Muscle layer of duodenum (tissue), 2 donors: ENCODE measurements around the gene DYNC1I2.

Source experiments
- H3K27ac ChIP-seq: one replicate; pipeline ENCODE4 v1.7.0; 2013; ENCODE audit warnings: mild to moderate bottlenecking, low read length
- H3K27me3 ChIP-seq: one replicate; pipeline ENCODE4 v1.7.0; 2013; ENCODE audit warnings: low read depth, mild to moderate bottlenecking, control low read depth, low read length
- H3K36me3 ChIP-seq, 2 donors: one replicate each; pipeline ENCODE4 v1.7.0; 2013; ENCODE audit warnings: low read length in 2 of 2, control low read depth in 1 of 2, mild to moderate bottlenecking in 1 of 2; ENCODE audit not compliant: insufficient read depth in 2 of 2, control insufficient read depth in 1 of 2
- H3K4me1 ChIP-seq, 2 donors: one replicate each; pipeline ENCODE4 v1.7.0; 2013; ENCODE audit warnings: low read length in 2 of 2, mild to moderate bottlenecking in 2 of 2, control low read depth in 1 of 2, moderate library complexity in 1 of 2; ENCODE audit not compliant: insufficient read depth in 2 of 2, control insufficient read depth in 1 of 2
- H3K4me3 ChIP-seq, 2 donors: one replicate each; pipeline ENCODE4 v1.7.0; 2013; ENCODE audit warnings: low read length in 2 of 2, low read depth in 1 of 2, mild to moderate bottlenecking in 1 of 2
- H3K9me3 ChIP-seq, 2 donors: one replicate each; pipeline ENCODE4 v1.7.0; 2013; ENCODE audit warnings: low read length in 2 of 2, control low read depth in 1 of 2, mild to moderate bottlenecking in 1 of 2; ENCODE audit not compliant: control insufficient read depth in 1 of 2
- donor health status: healthy.

DYNC1I2 gene

GRCh38 chr2:171678619-171679018, 8.7 kb upstream of the DYNC1I2 start:
- H3K27ac ChIP-seq, result no peak overlapping the region
- H3K36me3 ChIP-seq, result no peaks in the 10 kb centered on the region
- no peaks in the 10 kb centered on the region for H3K9me3 ChIP-seq
- H3K4me1 ChIP-seq, result no peaks in the 10 kb centered on the region
- H3K4me3 ChIP-seq, result no peak overlapping the region
- no peaks in the 10 kb centered on the region for H3K27me3 ChIP-seq

- peaks cover 11 to 12% of the 10 kb centered on the region in 2 donors for H3K36me3 ChIP-seq
- H3K27me3 ChIP-seq, result no peaks in the 10 kb centered on the region
- peak overlapping the region; percentile 90 for H3K27ac ChIP-seq
- no peaks in the 10 kb centered on the region for H3K9me3 ChIP-seq
- H3K4me1 ChIP-seq, result peaks cover 0 to 20% of the 10 kb centered on the region in 2 donors
- peak overlapping the region; percentile 92 to 99 for H3K4me3 ChIP-seq
Measured at GRCh38 chr2:171688129-171688465, 828 bp downstream of the DYNC1I2 start.

GRCh38 chr2:171692331-171692730, 5.1 kb downstream of the DYNC1I2 start:
- no peaks in the 10 kb centered on the region for H3K9me3 ChIP-seq
- H3K36me3 ChIP-seq, result peaks cover 18 to 38% of the 10 kb centered on the region in 2 donors
- H3K4me1 ChIP-seq, result peaks cover 0 to 20% of the 10 kb centered on the region in 2 donors
- H3K27ac ChIP-seq, result no peak overlapping the region
- H3K4me3 ChIP-seq, result no peak overlapping the region
- no peaks in the 10 kb centered on the region for H3K27me3 ChIP-seq

- peaks cover 0 to 23% of the 10 kb centered on the region in 2 donors for H3K4me1 ChIP-seq
- H3K9me3 ChIP-seq, result no peaks in the 10 kb centered on the region
- peaks cover 0 to 9% of the 10 kb centered on the region in 2 donors for H3K36me3 ChIP-seq
- no peaks in the 10 kb centered on the region for H3K27me3 ChIP-seq
- no peak overlapping the region for H3K4me3 ChIP-seq
- no peak overlapping the region for H3K27ac ChIP-seq
Measured at GRCh38 chr2:171702781-171703556, 15.7 kb downstream of the DYNC1I2 start.

- no peak overlapping the region for H3K4me3 ChIP-seq
- no peak overlapping the region for H3K27ac ChIP-seq
- H3K4me1 ChIP-seq, result peaks cover 0 to 23% of the 10 kb centered on the region in 2 donors
- H3K27me3 ChIP-seq, result no peaks in the 10 kb centered on the region
- H3K36me3 ChIP-seq, result peaks cover 0 to 9% of the 10 kb centered on the region in 2 donors
- no peaks in the 10 kb centered on the region for H3K9me3 ChIP-seq
Measured at GRCh38 chr2:171703574-171704347, 16.5 kb downstream of the DYNC1I2 start.

GRCh38 chr2:171706152-171706803, 19.0 kb downstream of the DYNC1I2 start:
- Histone ChIP-seq H3K4me1 (peaks cover 0 to 23% of the 10 kb centered on the region in 2 donors), H3K4me3 (no peak overlapping the region), H3K27ac (no peak overlapping the region), H3K9me3 (no peaks in the 10 kb centered on the region), H3K27me3 (no peaks in the 10 kb centered on the region), H3K36me3 (peaks cover 0 to 9% of the 10 kb centered on the region in 2 donors)

- peaks cover 3 to 4% of the 10 kb centered on the region in 2 donors for H3K36me3 ChIP-seq
- no peaks in the 10 kb centered on the region for H3K9me3 ChIP-seq
- H3K4me1 ChIP-seq, result peaks cover 0 to 23% of the 10 kb centered on the region in 2 donors
- no peak overlapping the region for H3K4me3 ChIP-seq
- no peaks in the 10 kb centered on the region for H3K27me3 ChIP-seq
- no peak overlapping the region for H3K27ac ChIP-seq
Measured at GRCh38 chr2:171707752-171708151, 20.5 kb downstream of the DYNC1I2 start.

GRCh38 chr2:171709011-171709685, 21.9 kb downstream of the DYNC1I2 start:
- Histone ChIP-seq H3K27me3 (no peaks in the 10 kb centered on the region), H3K27ac (no peak overlapping the region), H3K9me3 (no peaks in the 10 kb centered on the region), H3K4me3 (no peak overlapping the region), H3K36me3 (peaks cover 0 to 4% of the 10 kb centered on the region in 2 donors), H3K4me1 (peaks cover 0 to 13% of the 10 kb centered on the region in 2 donors)

GRCh38 chr2:171711351-171711750, 24.1 kb downstream of the DYNC1I2 start:
- Histone ChIP-seq H3K27ac (no peak overlapping the region), H3K4me1 (peaks cover 0 to 1% of the 10 kb centered on the region in 2 donors), H3K27me3 (no peaks in the 10 kb centered on the region), H3K4me3 (no peak overlapping the region), H3K9me3 (no peaks in the 10 kb centered on the region), H3K36me3 (peaks cover 0 to 13% of the 10 kb centered on the region in 2 donors)

GRCh38 chr2:171712051-171712450, 24.8 kb downstream of the DYNC1I2 start:
- Histone ChIP-seq H3K4me3 (no peak overlapping the region), H3K4me1 (no peaks in the 10 kb centered on the region), H3K27me3 (no peaks in the 10 kb centered on the region), H3K36me3 (peaks cover 0 to 13% of the 10 kb centered on the region in 2 donors), H3K9me3 (no peaks in the 10 kb centered on the region), H3K27ac (no peak overlapping the region)

GRCh38 chr2:171718720-171719119, 31.5 kb downstream of the DYNC1I2 start:
- H3K36me3 ChIP-seq, result peaks cover 6 to 30% of the 10 kb centered on the region in 2 donors
- no peaks in the 10 kb centered on the region for H3K9me3 ChIP-seq
- no peaks in the 10 kb centered on the region for H3K4me1 ChIP-seq
- no peaks in the 10 kb centered on the region for H3K27me3 ChIP-seq
- H3K4me3 ChIP-seq, result no peak overlapping the region
- no peak overlapping the region for H3K27ac ChIP-seq
